NCI-H187 treated with DMSO at 0.1 percent for 48 hours (cell line): ENCODE measurements around the gene DUSP6.

Experiments used
- DNase-seq: peaks from one replicate; lab custom pipeline; 2025; lab: John Stamatoyannopoulos, UW

The DUSP6 gene

GRCh38 chr12:89328151-89329030, 23.9 kb downstream of the DUSP6 start:
- DNase-seq: no peak

DNA sequence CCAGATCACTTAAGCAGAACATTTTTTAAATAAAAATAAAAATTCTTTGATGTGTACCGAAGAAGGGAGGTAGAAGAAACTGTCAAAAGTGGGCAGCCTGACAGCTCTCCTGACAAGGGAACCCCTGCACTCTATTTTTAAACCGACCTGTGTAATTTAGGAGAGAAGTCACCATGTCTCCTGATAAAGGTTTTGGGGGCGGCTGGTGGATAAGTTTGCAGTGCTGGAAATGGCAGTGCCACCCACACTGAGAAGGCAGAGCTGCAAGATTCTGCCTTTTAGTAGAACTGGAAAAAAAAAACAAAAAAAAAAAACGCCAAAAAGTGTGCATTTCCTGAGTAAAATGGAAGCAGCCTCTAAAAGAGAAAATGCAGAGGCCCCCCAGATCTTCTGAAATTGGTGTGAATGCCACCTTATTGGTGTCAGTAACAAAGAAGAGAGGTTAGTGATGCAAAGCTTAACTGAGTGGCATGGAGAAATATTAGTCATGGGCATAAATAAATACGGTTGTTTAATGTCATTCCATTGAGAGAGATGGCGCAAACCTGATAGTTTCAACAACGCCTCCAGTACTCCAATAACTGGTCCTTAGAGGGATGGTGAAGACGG, 24.7 kb downstream of the DUSP6 start:
- no peak for DNase-seq

DNA sequence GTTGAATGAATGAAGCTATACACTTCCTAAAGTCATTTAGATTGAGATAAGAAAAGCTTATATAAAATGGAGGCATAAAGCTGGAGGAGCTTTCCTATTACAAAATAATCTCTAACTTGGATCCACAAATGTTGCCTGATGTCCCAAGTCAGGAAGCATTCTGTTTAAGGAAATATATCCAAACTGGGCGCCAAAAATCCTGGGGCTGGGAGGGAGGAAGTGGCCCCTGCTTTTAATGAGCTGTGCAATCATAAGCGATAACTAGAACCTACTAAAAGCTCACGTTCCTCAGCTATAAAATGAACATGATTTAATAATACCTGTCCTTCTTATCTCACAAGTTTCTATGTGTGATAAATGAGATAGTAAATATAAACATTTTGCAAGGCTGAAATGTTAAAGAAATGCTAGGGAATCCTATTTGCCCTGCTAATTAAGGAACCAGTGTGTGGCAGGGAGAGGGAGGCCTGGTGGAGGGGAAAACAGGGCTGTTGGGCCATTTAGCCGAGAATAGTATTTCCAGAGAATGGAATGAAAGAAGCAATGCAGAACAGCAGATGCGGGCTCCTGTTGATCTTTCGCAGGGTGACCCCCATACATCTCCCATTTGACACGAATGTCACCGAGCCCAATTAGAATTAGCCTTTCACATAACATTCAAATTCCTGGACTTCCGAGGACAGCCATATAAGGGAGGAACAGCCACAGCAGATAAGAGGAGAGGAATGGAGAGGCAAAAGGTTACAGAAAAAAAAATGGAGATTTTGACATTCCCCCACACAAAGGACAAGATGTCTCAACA, 25.9 kb downstream of the DUSP6 start:
- DNase-seq: no peak

- DNase-seq: no peak
Observed at GRCh38 chr12:89325495-89325894, 26.8 kb downstream of the DUSP6 start.

DNA sequence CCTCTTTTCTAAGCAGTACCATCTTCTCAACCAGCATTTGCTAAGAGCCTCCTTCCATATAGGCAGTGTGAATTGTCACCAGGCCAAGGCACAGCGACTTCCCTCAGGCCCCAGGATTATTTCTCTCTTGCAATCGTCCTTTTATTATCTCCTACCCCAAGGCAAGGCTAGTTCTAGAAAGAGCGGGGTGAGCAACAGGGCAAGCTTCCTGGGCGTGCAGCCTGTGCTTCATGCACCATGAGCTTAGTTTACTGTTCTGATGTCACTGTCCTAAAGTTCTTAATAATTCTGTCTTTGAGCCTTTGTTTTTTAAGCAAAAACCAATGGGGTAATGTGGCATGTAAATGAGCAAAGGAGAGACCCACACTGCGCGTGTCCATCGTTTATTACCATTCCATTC, 27.9 kb downstream of the DUSP6 start:
- no peak for DNase-seq

- no peak for DNase-seq
Observed at GRCh38 chr12:89323568-89324218, 28.6 kb downstream of the DUSP6 start.

- DNase-seq: no peak
Observed at GRCh38 chr12:89320735-89321134, 31.6 kb downstream of the DUSP6 start.

GRCh38 chr12:89319606-89320005, 32.7 kb downstream of the DUSP6 start:
- DNase-seq: no peak

DNA sequence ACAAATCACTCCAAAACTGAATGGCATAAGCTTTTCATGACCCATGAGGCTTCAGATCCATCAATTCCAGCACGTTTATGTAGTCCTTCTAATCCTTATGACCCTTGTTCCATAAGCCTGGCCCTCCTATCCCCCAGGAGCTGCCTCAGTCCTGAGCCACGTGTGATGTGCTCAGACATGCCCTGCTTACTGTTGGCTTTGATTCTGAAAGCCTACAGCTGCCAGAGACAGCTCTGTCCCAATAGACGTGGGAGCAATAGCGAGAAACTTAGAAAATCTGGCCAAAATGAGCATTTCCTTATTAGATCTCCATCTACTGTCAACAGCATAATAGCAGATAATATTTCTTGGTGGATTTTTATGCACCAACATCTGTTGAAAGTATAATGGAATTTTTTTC, 33.2 kb downstream of the DUSP6 start:
- DNase-seq: no peak

DNA sequence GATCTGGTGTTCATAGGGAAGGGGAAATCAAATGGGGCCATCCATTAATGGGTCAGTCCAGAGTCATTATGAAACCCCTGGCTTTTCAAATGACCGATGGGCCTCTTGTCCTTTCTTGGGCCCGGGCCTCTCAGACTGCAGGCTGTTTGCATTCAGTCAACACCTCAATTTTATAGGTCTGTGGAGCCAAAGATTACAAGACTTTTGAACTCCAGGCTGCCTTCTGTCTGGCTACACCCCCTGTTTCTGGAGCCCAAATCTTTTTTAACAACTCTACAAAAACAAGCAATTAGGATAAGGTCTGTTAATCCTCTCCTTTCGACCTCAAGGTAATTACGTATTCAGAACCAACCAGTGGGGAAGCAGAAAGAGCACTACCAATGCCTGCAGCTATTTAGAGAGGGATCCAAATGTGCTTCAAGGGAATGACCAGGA, 35.6 kb downstream of the DUSP6 start:
- DNase-seq: no peak

- no peak for DNase-seq
Observed at GRCh38 chr12:89314060-89314761, 38.1 kb downstream of the DUSP6 start.

DNA sequence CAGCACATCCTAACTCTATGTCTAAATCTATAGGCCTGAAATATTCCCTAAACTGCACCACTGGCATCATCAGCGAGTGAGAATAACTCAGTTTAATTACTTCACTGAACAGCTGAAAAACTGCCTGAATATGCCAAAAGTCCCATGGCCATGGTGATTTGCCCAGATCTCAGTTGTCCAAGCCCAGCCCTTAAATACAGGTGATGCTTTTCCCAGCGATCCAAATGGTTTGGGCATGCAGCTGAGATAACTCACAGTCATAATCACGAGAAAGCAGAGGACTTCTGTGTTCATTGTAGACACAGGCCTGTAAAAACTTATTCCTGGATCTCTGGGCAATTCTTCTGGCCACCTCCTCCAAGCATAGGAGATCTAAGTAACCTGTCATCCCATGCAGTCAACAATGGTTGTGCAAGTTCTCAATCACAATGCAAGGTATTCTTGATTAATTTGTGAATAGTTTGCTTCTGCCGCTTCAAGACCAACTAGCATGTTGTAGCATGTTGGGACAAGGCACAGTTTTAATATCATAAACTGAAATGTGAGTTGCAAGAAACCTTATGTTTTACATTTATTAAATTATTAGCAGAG, 40.5 kb downstream of the DUSP6 start:
- no peak for DNase-seq

DNA sequence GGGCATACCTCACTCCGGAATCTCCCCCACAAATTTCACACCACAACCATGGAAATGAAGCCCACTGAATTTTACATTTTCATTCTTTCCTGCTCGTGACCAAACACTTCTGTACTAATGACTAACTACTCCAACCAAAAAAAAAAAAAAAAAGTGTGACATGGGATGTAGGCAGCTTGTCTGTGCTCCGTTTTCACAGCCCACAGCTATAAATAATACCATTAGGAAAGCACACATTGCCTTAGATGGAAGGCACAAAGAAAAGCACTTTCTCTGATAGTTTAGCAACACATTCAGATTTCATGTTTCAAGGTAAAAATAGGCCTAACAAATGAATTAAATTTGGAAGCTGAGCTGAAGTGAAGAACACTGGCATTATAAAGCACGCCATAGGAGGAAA, 42.5 kb downstream of the DUSP6 start:
- DNase-seq: no peak

- no peak for DNase-seq
Observed at GRCh38 chr12:89309440-89309802, 42.9 kb downstream of the DUSP6 start.

GRCh38 chr12:89307474-89308253, 44.6 kb downstream of the DUSP6 start:
- DNase-seq: no peak

GRCh38 chr12:89306827-89307473, 45.4 kb downstream of the DUSP6 start:
- no peak for DNase-seq

GRCh38 chr12:89305373-89305772, 46.9 kb downstream of the DUSP6 start:
- DNase-seq: no peak

GRCh38 chr12:89299931-89300330, 52.4 kb downstream of the DUSP6 start:
- no peak for DNase-seq

DNA sequence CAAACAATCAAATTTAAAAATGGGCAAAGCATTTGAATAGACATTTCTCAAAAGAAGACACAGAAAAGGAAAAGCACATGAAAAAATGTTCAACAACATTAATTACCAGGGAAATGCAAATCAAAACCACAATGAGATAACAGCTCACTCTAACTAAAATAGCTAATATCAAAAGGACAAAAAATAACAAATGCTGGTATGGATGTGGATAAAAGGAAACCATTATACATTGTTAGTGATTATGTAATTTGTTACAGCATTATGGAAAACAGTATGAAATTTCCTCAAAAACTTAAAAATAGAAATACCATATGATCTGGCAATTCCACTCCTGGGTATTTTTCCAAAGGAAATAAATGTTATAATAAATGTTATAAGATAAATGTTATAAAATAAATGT, 52.9 kb downstream of the DUSP6 start:
- no peak for DNase-seq
